IPS DF 6.9 (cell line): Measurements from ENCODE around the gene XPO5.

ENCODE experiments used
- DNase-seq: peaks from one replicate; pipeline ENCODE4 v3.0.0-alpha.2; 2013; ENCODE audit warnings: low read depth, low spot score
- H3K27ac ChIP-seq: one replicate; pipeline ENCODE4 v1.5.1; 2013; ENCODE audit warnings: low read length, control low read depth
- H3K27me3 ChIP-seq: 2 replicates; pipeline ENCODE4 v1.6.1; 2013; ENCODE audit warnings: mild to moderate bottlenecking, low read length; ENCODE audit not compliant: control insufficient read depth, insufficient read depth
- H3K36me3 ChIP-seq: 2 replicates; pipeline ENCODE4 v1.6.1; 2013; ENCODE audit warnings: low read length; ENCODE audit not compliant: control insufficient read depth, insufficient read depth
- H3K4me1 ChIP-seq: 2 replicates; pipeline ENCODE4 v1.6.1; 2013; ENCODE audit warnings: low read length; ENCODE audit not compliant: control insufficient read depth, insufficient read depth
- H3K4me3 ChIP-seq: 2 replicates; pipeline ENCODE4 v1.5.1; 2013; ENCODE audit warnings: mild to moderate bottlenecking, low read length
- H3K9me3 ChIP-seq: 2 replicates; pipeline ENCODE4 v1.6.1; 2013; ENCODE audit warnings: low read length, inconsistent platforms; ENCODE audit not compliant: control insufficient read depth, insufficient read depth
- WGBS: extraction: QIAGEN DNeasy Blood & Tissue Kit; methylation state at CpG from one replicate; pipeline ENCODE4 v1.1.7; 2013; ENCODE audit warnings: mixed read lengths, missing lambda C conversion rate; ENCODE audit not compliant: insufficient read length, insufficient coverage; 5-methylcytosine and 5-hydroxymethylcytosine counted together

Gene XPO5

GRCh38 chr6:43475516-43475915 lies 100.3 kb downstream of the XPO5 start:
- Histone ChIP-seq H3K27me3 (no peaks in the 10 kb centered on the region; the same call in 1 of the 2 replicates), H3K36me3 (no peaks in the 10 kb centered on the region), H3K4me3 (no peak overlapping the region), H3K4me1 (0 out of 2 replicates have a peak, but pooled peaks cover 2% of the 10 kb centered on the region), H3K9me3 (no peaks in the 10 kb centered on the region), H3K27ac (no peak overlapping the region)
- WGBS = no CpG with 5 or more reads among the region's 6 CpGs
- DNase-seq = no peak

- H3K4me3 ChIP-seq = no peak overlapping the region
- no peaks in the 10 kb centered on the region for H3K9me3 ChIP-seq
- H3K27me3 ChIP-seq = no peaks in the 10 kb centered on the region; the same call in 1 of the 2 replicates
- peaks cover 2% of the 10 kb centered on the region; the same call in 1 of the 2 replicates for H3K4me1 ChIP-seq
- H3K36me3 ChIP-seq = no peaks in the 10 kb centered on the region
- H3K27ac ChIP-seq = no peak overlapping the region
- no CpG with 5 or more reads among the region's 4 CpGs for WGBS
- DNase-seq = no peak
Observed at GRCh38 chr6:43472515-43472914, 103.3 kb downstream of the XPO5 start.
